Regular cardiac myocyte (primary cell): ENCODE measurements around the gene CTDP1. TPM values are rescaled to one million over a fixed set of nuclear protein-coding genes. Genes with fewer than 3 reads are reported as not detected.

Experiments
- total RNA-seq: library from RNA; depleted of rRNA; stranded (reverse); fragments of >200 nt; gene quantifications from 2 replicates; pipeline ENCODE4 v1.2.3, GENCODE V29; 2014

The CTDP1 gene, protein sequence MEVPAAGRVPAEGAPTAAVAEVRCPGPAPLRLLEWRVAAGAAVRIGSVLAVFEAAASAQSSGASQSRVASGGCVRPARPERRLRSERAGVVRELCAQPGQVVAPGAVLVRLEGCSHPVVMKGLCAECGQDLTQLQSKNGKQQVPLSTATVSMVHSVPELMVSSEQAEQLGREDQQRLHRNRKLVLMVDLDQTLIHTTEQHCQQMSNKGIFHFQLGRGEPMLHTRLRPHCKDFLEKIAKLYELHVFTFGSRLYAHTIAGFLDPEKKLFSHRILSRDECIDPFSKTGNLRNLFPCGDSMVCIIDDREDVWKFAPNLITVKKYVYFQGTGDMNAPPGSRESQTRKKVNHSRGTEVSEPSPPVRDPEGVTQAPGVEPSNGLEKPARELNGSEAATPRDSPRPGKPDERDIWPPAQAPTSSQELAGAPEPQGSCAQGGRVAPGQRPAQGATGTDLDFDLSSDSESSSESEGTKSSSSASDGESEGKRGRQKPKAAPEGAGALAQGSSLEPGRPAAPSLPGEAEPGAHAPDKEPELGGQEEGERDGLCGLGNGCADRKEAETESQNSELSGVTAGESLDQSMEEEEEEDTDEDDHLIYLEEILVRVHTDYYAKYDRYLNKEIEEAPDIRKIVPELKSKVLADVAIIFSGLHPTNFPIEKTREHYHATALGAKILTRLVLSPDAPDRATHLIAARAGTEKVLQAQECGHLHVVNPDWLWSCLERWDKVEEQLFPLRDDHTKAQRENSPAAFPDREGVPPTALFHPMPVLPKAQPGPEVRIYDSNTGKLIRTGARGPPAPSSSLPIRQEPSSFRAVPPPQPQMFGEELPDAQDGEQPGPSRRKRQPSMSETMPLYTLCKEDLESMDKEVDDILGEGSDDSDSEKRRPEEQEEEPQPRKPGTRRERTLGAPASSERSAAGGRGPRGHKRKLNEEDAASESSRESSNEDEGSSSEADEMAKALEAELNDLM
- total RNA-seq, result 21.1 and 30.3 TPM in 2 replicates

DNA sequence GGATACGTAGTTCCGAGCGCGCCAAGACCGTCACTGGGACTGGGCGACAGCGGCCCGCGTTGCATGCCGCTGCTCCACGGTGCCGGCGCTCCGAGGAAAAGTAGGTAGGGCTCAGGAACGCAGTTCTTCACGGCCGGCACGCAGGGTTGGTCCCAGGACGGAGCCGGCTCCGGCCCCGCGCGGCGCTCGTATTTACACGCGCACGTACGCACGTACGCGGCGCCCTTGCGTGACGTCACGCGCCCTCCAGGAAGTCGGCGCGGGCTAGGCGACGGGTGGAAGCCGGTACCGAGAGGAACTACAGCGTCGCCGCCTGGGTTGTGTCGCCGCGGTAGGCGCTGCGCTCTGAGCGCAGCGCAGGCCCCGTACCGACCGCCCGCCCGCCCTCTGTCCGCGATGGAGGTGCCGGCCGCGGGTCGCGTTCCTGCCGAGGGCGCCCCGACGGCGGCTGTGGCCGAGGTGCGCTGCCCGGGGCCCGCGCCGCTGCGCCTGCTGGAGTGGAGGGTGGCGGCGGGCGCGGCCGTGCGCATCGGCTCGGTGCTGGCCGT, at the start of gene CTDP1:
TSS of gene CTDP1 (plus strand) at position 252 of the 548 bp plus-strand sequence. CDS start at position 397, 145 bp downstream.

DNA sequence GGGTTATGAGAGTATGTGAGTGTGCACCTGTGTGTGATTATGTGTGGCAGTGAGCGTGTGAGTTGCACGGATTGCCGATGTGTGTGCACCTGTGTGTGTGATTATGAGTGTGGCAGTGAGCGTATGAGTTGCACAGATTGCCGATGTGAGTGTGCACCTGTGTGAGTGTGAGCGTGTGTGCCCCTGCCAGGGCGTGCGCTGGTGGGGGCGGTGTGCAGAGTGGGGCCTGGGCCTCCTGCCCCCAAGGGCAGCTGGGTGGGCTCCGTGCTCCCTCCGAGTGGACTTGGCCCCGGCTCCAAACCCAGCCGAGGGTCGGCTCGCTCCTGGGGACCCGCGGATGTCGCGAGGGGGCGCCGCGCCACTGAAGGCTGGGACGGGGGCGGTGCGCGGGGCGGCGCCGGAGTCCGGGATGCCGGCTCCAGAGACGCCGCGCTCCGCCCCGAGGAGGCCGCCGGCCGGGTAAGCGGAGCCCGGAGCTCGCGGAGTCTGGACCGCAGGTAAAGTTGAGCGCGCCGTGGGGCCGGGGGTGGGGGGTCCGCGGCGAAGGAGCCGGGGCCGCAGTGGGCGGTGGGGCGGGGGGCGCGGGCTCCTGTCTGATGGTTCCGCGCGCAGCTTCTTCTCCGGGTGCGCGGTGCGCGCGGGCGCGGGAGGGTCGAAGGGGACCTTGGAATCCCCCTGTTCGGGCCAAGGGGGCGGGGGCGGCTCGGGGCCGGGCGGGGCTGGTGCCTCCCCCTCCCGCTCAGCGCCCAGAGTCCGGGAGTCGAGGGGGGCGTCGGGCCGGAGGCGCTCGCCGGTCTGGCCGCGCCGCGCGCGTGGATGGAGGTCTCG, 118.1 kb downstream of the CTDP1 start, which contains the start of gene KCNG2:
TSS of gene KCNG2 (plus strand) at position 421 of the 828 bp plus-strand sequence. CDS start 65,730 bp downstream, outside the sequence.

Other genes starting within 250 kb of the CTDP1 start
- gene KCNG2, start 118.1 kb downstream of the CTDP1 start, total RNA-seq, result 0.19 and 1.1 TPM in 2 replicates